GM21717 (cell line): ENCODE measurements around the gene NBEAL1.
"Not testable (repeated sequence)": the region's sequence is repeated elsewhere in the genome, so short reads cannot be mapped to it uniquely, and the experiment has no call there.

Source experiments
- ATAC-seq: cut with Tn5 transposase; IDR thresholded peaks from one replicate; pipeline ENCODE4 v1.9.1; 2021; ENCODE audit warnings: mild to moderate bottlenecking, moderate library complexity; ENCODE audit not compliant: unreplicated experiment

Gene NBEAL1

GRCh38 chr2:203038586-203038985 lies 23.9 kb downstream of the NBEAL1 start:
- ATAC-seq: no peak

GRCh38 chr2:203039211-203039610 lies 24.5 kb downstream of the NBEAL1 start:
- not testable (repeated sequence) for ATAC-seq

GRCh38 chr2:203040966-203041521 lies 26.4 kb downstream of the NBEAL1 start:
- no peak for ATAC-seq

GRCh38 chr2:203042178-203042577 lies 27.5 kb downstream of the NBEAL1 start:
- no peak for ATAC-seq

GRCh38 chr2:203043226-203043625 lies 28.6 kb downstream of the NBEAL1 start:
- ATAC-seq: no peak

GRCh38 chr2:203045867-203046266 lies 31.2 kb downstream of the NBEAL1 start:
- ATAC-seq: no peak

- ATAC-seq: no peak
Measured at GRCh38 chr2:203052539-203052938, 37.9 kb downstream of the NBEAL1 start.

GRCh38 chr2:203059567-203060240 lies 45.0 kb downstream of the NBEAL1 start:
- no peak for ATAC-seq

- ATAC-seq: no peak
Measured at GRCh38 chr2:203061346-203061745, 46.7 kb downstream of the NBEAL1 start.

GRCh38 chr2:203062126-203062525 lies 47.5 kb downstream of the NBEAL1 start:
- no peak for ATAC-seq

GRCh38 chr2:203066519-203067091 lies 51.9 kb downstream of the NBEAL1 start:
- not testable (repeated sequence) for ATAC-seq

GRCh38 chr2:203070701-203071100 lies 56.0 kb downstream of the NBEAL1 start:
- no peak for ATAC-seq

GRCh38 chr2:203071148-203071547 lies 56.5 kb downstream of the NBEAL1 start:
- no peak for ATAC-seq

- no peak for ATAC-seq
Measured at GRCh38 chr2:203072371-203072770, 57.7 kb downstream of the NBEAL1 start.

- no peak for ATAC-seq
Measured at GRCh38 chr2:203077451-203077850, 62.8 kb downstream of the NBEAL1 start.

GRCh38 chr2:203080447-203081045 lies 65.9 kb downstream of the NBEAL1 start:
- ATAC-seq: no peak

GRCh38 chr2:203083328-203083727 lies 68.7 kb downstream of the NBEAL1 start:
- no peak for ATAC-seq

GRCh38 chr2:203086381-203086780 lies 71.7 kb downstream of the NBEAL1 start:
- not testable (repeated sequence) for ATAC-seq

GRCh38 chr2:203090721-203091120 lies 76.0 kb downstream of the NBEAL1 start:
- not testable (repeated sequence) for ATAC-seq

- no peak for ATAC-seq
Measured at GRCh38 chr2:203097735-203098134, 83.1 kb downstream of the NBEAL1 start.

- not testable (repeated sequence) for ATAC-seq
Measured at GRCh38 chr2:203102357-203102756, 87.7 kb downstream of the NBEAL1 start.

- ATAC-seq: no peak
Measured at GRCh38 chr2:203104273-203104672, 89.6 kb downstream of the NBEAL1 start.
